Embryonic facial prominence (tissue), 1 donor: ENCODE results near the gene SCN1B.
A peak's percentile ranks its signal among the peaks of the same experiment; 100 is the strongest.
"Not testable (repeated sequence)": the region's sequence is repeated elsewhere in the genome, so short reads cannot be mapped to it uniquely, and the experiment has no call there.

Source experiments
- DNase-seq: peaks from one replicate; pipeline ENCODE4 v3.0.0-alpha.2; 2016; ENCODE audit errors: extremely low spot score

Gene SCN1B

DNA sequence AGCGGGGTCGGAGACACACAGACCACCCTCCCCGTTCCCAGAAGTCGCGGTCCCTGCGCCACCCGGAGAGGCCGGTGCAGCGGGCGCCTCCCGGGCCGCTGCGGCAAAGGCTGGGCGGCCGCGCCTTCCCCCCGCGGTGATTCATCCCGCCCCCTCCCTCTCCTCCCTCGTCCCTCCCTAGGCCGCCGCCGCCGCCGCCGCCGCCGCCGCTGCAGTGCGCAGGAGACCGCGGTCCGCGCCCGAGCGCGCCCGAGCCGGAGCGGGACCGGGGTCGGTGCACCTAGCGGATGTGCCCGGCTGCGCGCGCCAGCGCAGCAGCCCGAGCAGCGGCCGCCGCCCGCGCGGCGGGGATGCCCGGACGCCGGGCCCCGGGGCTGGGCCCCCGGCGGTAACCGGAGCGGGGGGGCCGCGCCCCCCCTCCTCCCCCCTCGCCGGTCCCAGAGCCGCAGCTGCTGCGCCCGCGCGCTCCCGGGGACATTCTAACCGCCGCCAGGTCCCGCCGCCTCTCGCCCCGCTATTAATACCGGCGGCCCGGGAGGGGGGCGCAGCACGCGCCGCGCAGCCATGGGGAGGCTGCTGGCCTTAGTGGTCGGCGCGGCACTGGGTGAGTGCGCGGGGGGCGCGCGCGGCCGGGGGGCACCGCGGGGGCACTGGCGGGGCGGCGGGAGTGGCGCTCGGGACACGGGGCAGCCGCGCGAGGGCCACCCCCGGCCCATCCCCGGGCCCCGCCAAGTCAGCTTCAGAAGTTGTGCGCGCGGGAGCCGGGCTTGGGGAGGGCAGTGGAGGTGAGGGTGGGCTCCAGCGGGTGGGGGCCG lies at the start of gene SCN1B:
TSS of gene SCN1B (plus strand) at position 214 of the 815 bp plus-strand sequence. CDS start at position 565, 351 bp downstream.
- no peak for DNase-seq

DNA sequence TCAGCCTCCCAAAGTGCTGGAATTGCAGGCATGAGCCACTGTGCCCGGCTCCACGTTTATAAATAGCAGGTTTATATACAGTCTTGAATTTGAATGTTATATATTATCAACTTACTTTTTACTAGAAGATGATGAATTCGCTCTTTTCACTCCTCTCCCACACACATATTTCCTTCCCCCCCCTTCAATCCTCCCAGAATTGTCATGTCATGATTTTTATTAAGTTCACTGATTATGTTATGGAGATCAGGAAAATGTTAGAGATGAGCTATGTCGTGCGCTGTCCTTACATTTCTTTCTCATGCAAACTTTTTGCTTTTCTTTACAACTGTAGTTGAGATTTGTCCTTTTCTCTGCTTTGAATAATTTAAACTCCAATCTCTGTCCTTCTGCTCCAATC lies 48.0 kb upstream of the SCN1B start:
- DNase-seq: no peak

DNA sequence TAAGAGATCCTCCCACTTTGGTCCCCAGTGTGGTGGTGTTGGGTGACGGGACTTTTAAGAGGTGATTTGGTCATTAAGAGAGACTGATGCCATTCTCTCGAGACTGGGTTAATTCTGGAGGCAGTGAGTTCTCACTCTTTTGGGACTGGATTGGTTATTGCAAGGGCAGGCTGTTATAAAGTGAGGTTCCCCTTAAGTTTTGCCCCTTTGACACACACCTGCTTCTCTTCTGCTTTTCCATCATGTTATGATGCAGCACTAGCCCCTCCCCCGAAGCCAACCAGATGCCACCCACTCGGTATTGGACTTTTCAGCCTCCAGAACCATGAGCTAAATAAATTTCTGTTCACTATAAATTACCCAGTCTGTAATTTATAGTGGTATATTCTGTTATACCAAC lies 46.5 kb upstream of the SCN1B start:
- no peak for DNase-seq

DNA sequence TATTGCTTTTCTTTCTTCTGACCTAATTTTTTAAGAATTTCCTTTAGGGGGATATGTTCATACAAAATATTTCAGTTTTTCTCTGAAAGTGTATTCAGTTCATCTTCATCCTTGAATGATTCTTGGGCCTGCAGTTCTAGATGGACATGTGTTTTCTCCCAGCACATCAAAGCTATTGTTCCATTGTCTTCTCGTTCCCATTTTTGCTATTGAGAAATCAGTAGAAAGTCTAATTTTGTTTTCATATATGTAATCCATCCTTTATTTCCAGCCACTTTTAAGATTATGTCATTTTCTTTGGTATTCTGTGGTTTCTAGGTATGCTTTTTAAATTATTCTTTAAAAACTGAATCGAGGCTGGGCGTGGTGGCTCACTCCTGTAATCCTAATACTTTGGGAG lies 46.0 kb upstream of the SCN1B start:
- DNase-seq: no peak

DNA sequence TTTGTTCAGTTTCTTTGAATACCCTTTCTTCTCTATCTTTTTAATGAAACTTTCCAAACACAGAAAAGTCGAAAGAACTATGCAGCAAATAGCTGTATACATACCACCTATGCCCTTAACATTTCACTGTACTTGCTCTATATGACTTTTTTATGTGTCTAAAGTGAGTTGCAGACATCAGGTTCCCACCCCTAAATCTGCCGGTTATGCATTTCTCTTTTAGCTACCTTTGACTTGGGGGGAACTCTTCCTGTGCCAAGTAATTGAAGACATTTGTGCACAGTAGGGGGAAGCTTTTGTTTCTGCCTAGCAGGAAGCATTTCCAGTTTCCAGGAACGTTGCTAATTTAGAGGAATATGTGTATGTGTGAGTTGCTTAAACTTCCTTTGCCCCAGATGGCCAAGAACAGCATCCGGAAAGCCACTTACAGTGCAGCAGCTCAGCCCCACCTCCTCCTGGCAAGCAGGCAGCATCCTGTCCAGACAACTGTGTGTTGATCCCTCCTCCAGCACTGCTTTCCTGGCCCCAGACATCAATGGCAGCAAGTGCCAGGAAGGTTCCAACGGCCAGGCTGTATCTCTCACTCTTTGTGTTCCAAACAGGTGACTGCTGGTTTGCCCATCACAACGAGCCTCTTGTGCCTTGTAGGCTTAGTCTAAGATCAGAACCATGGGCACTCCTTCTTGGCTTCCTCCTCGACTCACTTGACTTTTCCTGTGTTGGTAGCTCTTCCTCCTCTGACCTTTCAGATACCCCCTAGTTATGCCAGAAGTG lies 44.8 kb upstream of the SCN1B start:
- DNase-seq: no peak

DNA sequence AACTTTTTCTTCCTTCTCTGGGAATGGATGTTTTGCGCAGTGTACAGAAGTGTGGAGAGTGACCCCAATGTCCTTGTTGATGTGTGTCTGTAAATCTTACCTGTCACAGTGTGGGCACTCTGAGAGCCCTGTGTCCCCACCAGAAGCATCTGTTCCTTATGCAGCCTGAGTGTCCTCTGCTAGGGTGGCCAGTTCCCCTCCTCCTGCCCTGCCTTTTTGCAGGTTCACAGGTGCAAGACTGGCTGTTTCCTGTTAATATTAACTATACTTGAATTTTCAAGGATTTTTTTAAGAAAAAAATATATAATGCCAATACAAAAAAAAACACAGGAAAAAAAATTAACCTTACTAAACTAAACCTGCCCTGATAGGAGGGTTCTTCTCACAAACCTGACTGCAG lies 42.2 kb upstream of the SCN1B start:
- DNase-seq: no peak

DNA sequence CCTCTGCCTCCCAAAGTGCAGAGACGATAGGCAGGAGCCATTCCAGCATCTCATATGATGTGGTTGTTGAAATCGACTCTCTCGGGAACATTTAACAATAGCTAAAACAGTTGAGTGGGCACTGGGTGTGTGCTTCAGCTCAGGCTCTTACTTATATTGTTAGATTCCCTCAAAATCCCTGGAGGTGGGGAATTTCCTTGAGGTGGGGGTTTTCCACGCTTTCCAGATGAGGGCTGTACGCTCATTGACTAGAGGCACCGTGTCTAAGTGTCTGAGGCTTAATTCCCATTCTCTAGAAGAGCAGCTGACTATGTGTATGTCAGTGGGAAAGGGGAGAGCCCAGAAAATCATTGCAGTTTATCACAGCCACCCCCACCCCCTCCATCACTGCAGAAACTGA lies 41.0 kb upstream of the SCN1B start:
- no peak for DNase-seq

DNA sequence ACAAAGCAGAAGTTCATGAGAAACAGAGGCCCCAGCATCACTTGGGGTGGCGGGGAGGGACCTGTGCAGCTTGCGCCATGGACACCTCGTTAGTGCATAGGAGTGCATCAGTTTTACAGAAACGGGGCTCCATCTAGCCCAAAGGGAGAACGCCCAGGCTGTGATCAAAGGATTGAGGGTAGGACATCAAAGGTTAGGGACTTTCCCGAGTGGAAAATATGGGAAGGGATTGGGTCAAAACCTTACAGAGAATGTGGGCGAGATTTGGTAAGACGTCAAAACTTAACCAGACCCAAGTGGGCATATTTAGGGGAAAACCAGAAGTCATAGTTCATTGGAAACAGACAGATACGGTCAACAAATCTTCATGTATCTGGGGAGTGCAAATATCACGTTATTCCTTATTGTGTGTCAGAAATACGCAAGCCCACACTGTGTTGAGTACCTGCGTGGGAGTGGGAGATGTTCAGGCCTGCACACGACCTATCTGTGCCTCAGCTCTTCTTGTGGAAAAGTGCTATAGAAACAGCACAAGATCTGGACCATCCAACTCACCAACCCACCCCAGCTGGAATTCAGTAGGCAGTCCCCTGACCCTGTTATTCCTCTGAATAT lies 39.6 kb upstream of the SCN1B start:
- DNase-seq: no peak

DNA sequence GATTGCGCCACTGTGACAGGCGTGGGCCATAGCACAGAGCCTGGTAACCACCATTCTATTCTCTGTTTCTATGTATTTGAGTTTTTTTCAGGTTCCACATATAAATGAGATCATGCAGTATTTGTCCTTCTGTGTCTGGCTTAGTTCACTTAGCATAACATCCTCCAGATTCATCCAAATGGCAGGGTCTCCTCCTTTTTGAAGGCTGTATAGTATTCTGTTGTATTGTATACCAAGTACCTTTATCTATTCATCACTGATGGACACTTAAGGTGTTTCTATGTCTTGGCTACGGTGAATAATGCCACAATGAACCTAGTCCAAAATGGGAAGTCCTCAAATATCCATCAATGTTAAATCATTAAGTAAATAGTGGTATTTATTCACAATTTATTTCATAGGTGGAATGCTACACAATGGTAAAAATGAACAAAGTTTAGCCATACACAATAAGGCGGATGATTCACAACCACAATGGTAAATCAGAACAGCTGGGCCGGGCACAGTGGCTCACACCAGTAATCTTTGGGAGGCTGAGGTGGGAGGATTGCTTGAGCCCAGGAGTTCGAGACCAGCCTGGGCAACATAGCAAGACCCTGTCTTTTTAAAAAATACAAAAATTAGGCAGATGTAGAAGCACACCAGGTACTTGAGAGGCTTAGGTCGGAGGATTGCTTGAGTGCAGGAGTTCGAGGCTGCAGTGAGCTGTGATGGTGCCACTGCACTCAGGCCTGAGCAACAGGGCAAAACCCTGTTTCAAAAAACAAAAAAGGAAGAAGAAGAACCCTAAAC lies 38.5 kb upstream of the SCN1B start:
- no peak for DNase-seq

DNA sequence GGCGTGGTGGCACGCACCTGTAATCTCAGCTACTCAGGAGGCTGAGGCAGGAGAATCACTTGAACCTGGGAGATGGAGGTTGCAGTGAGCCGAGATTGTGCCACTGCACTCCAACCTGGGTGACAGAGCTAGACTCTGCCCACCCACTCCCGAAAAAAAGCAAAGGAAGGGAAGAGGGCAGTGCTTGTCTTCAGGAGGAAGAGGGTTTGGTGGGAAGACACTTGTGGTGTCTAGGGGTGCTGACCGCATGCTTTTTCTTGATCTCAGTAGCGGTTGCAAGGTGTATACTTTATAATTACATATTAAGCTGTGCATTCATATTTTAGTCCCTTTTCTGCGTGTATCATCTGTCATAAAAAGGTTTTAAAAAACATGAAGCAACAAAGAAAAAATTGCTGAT lies 37.7 kb upstream of the SCN1B start:
- not testable (repeated sequence) for DNase-seq

DNA sequence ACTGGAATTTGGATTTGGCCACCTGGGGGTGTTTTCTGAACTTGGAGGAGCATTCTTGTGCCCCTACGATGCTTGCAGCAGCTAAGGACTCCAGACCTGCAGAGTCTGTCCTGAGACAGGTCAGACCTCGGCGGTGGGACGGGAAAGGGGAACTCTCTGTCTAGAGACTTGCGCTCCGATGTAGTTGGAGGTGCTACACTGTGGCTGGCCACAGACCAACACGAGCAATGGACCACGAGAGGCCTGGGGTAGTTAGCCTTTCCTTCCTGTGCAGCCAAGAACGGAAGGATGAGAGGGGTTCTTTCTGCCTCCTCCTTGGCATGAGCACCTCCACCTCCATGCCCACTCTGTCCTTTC lies 36.0 kb upstream of the SCN1B start:
- no peak for DNase-seq

DNA sequence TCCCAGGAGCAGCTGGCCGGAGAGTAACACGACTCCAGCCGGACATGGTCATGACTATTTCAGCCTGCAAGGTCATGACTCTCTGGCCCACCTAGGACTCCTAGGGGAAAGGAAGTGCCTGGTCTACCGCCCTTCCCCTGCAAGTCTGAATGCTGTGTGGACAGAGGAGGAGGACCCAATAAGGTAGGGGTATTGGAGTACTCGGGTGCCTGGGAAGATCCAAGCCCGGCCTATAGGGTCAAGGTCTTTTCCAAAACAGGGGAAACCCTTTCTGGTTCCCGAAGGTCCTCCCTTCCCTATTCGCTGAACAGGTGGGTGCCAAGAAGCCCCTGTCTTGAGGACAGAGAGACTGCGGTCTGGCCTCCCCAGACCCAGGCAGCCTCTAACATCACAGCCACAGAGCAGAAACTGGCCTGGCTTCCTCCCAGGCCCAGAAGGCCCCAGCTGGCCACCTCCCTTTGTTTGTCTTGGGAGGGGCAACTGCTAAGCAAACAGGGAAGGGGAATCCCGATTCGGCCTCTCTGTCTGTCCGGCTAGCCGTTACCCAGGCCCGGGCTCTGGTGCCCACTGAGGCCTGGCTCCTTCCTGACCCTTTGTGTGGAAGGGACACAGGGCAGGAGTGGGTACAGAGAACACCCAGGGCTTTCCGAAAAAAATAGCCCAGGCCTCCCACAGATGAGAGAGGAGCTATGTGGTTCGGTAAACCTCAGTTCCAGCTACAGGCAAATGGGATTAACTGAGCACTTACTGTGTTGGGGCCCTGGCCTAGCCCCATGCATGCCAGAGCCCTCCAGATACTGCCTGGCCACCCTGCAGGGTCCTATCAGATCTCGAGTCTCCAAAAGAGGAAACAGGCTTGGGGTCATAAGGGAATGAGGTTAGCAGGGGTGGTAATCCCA lies 35.4 kb upstream of the SCN1B start:
- no peak for DNase-seq

DNA sequence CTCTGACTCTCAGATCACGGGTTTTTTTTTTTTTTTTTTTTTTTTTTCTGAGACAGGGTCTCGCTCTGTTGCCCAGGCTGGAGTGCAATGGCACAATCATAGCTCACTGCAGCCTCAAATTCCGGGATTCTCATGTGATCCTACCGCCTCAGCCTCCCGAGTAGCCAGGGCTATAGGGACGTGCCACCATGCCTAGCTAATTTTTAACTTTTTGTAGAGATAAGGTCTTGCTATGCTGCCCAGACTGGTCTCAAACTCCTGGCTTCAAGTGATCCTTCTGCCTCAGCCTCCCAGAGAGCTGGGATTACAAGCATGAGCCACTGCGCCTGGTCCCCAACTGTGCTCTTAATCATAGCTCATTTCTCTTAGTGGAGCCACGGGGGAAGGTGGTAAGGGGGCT lies 34.7 kb upstream of the SCN1B start:
- DNase-seq: no peak

DNA sequence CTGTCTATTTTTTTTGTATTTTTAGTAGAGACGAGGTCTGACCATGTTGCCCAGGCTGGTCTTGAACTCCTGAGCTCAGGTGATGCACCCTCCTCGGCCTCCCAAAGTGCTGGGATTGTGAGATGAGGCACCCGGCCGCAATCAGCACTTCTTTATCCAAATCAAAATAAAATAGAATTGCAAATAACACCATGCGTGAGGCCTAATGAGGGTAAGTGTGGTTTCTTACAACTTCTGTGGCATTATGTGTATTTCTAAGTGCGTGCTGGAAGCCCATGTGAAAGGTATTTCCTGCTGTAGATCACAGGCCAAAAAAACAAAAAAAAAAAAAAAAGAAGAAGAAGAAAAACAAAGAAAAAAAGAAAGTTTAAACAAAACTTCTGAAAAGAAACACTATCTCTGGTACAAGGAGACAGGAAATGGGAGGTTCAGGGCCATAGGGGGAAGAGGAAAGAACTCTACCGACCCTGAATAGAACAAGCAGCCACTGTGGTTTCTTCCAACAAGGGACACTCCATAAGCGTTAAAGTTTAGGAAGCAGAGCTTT lies 33.1 kb upstream of the SCN1B start:
- DNase-seq: no peak

DNA sequence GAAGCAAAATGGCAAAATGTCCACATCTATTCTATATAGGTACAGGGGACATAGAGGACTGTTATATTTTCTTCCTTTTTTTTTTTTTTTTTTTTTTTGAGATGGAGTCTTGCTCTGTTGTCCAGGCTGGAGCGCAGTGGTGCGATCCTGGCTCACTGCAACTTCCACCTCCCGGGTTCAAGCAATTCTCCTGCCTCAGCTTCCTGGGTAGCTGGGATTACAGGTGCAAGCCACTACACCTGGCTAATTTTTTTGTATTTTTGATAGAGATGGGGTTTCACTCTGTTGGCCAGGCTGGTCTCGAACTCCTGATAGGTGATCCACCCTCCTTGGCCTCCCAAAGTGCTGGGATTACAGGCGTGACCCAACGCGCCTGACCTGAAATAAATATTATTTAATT lies 32.0 kb upstream of the SCN1B start:
- DNase-seq: not testable (repeated sequence)

DNA sequence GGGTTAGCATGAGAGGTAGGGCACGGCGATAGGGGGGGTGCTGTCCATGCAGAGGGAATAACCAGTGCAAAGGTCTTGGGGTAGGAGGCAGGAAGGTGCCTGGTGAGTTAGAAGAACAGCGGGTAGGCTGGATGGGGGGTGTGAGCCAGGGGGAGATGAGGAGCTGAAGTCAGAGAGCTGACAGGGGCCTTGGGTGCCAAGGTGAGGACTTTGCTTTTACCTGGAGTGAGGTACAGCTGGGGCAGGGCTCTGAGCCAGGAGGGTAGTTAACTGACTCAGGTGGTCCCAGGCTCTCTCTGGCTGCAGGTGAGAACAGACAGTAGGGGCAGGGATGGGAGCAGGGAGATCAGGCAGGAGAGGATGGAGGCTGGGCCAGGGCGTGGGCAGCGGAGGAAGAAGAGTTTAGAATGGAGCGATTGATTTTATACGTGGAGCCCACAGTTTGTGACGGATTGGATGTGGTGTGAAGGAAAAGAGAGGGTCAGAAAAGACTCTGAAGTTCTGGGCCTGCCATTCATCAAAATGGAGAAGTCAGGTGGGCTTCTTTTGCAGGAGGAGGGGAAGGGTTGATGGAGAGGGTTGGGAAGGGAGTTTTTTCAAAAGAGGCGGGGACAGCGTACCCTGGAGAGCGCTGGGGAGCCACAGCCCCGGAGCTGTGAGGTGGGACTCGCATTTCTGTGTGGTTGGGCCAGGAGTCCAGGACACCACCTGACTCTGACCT lies 31.3 kb upstream of the SCN1B start:
- peak; percentile 14 for DNase-seq

DNA sequence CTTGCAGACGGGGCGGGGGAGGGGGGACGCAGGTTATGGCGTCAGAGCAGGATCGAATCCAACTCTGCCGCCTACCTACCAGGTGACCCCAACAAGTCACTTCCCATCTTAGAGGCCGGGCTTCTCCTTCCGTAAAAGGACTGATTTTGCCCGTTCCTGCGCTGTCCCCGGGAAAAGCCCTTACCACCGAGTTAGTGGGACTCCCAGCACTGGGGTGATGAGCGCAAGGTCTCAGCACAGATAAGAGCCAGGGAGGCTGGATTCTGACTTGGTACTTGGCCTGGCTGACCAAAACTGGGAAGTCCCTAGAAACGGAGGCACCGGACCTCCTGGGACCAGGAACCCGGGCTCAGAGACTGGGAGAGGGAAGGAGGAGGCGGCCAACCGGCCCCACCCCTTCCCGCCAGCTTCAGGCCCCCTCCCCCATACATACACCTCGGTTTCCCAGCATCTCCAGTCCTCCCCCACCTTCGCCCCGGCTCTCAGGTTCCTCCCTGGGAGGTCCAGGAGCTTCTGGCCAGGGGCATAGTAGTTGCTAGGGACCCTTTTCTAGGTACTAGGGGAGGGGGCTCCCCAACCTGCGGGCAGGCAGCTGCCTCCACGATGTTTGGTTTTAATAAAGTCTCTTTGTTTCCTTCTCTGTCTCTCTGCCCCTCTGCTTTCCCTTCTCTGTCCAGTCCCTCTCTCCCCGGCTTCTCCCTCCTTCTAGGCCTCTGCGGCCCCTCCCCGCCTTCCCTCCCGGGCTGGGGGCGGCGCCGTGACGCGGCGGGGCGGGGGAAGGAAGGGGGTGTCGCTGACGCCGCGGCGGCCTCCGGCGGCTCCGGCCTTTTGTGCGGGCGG lies 30.6 kb upstream of the SCN1B start, which contains the start of gene GRAMD1A:
TSS of gene GRAMD1A (plus strand) at position 826 of the 840 bp plus-strand sequence. CDS start 156 bp downstream, outside the sequence.
- DNase-seq: peak; percentile 86

DNA sequence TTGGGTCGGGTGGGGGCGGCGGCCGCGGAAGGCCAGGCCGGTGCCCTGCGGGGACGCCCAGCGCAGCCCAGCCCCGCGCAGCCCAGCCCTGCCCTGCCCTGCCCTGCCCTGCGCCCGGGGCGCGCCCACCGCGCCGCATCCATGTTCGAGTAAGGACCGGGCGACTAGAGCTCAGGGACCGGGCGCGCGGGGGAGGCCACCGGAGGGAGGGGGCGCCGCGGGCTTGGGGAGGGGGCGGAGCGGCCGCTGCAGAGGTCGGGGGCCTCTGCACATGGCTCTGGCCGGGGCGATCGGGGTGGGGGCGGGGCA lies 30.0 kb upstream of the SCN1B start:
- DNase-seq: no peak
